AG04449 (cell line): ENCODE results near the gene BAHD1.

Experiments
- CTCF ChIA-PET: fragments of 350-600 bp; formaldehyde crosslinking; extraction: SDS; loops from one replicate; lab custom pipeline; 2021; ENCODE audit warnings: antibody characterized with exemption; lab: Yijun Ruan, JAX
- POLR2A ChIA-PET: fragments of 400-600, 350-600 bp; formaldehyde crosslinking; extraction: SDS; loops from one replicate; lab custom pipeline; 2020; ENCODE audit warnings: antibody characterized with exemption, inconsistent platforms; lab: Yijun Ruan, JAX
- DNase-seq: peaks from one replicate; pipeline ENCODE4 v3.0.0-alpha.2; 2010; ENCODE audit warnings: low read depth, low spot score
- H3K4me3 ChIP-seq: 2 replicates; pipeline ENCODE4 v1.5.1; 2011; ENCODE audit warnings: low read depth, mild to moderate bottlenecking, control low read depth, low read length
- TF ChIP-seq, protein P1 (sequence below): IDR thresholded peaks from one replicate; pipeline ENCODE4 v1.5.1; 2011; ENCODE audit warnings: mild to moderate bottlenecking, moderate library complexity, low read length, control low read depth, inconsistent platforms; ENCODE audit not compliant: insufficient read depth; ENCODE audit errors: missing control alignments

Gene BAHD1

DNA sequence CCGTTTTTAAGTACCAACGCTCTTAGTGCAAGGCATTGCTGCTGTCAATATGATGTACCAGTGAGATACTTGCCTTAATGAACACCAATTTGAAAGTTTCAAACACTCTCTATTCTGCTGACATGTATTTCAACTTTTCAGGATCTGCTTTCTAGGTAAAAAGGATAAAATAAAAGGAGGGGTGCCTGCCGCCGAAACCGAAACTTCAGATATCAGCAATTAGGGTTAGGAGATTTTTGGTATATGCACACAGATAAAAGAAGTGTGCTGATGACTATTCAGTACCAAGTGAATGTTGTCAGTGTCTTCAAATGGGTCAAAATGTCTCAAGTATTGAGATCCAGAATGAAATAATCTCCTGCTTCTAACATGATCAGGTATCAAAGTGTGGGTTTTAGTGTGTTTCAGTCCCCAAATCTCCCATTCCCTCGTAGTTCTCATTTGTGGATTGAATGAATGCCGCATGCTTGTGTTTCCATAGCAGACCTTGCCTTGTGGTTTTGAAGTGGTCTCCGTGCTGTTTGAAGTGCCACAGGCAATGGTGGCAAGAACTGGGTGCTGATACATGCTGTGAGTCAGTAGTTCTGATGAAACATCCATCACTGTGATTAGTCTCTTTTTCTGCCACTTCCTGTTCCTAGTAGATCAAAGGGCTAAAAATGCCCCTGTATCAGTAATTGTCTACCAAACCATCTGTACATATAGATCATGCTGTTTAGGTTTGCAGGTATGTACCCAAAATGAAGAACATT lies 52.5 kb downstream of the BAHD1 start:
- H3K4me3 ChIP-seq, result no peak overlapping the region
- no peak for DNase-seq
- ChIA-PET CTCF (no interaction called here), POLR2A (no interaction called here)
- TF ChIP-seq, protein P1, sequence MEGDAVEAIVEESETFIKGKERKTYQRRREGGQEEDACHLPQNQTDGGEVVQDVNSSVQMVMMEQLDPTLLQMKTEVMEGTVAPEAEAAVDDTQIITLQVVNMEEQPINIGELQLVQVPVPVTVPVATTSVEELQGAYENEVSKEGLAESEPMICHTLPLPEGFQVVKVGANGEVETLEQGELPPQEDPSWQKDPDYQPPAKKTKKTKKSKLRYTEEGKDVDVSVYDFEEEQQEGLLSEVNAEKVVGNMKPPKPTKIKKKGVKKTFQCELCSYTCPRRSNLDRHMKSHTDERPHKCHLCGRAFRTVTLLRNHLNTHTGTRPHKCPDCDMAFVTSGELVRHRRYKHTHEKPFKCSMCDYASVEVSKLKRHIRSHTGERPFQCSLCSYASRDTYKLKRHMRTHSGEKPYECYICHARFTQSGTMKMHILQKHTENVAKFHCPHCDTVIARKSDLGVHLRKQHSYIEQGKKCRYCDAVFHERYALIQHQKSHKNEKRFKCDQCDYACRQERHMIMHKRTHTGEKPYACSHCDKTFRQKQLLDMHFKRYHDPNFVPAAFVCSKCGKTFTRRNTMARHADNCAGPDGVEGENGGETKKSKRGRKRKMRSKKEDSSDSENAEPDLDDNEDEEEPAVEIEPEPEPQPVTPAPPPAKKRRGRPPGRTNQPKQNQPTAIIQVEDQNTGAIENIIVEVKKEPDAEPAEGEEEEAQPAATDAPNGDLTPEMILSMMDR, result no peak

DNA sequence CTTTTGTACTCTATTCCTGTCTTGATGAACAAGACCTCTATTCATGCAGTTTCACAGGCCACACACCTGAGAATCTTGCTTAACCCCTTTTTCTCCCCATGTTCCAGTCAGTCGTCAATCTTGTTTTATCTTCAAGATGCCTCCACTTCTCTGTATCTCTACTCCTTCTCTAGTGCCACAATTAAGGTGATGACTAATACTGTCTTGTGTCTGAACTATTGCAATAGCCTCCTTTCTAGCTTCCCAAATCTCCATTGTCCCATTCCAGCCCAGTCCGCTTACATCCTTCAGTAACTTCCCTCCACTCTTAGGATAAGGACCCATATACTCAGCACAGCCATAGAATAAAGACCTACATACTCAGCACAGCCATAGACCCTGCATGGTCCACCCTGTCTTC lies 54.8 kb downstream of the BAHD1 start:
- ChIA-PET CTCF (interaction anchor here (0.9 to 3.1 kb wide), 2 partner anchors 11 kb away, joined by 3 to 14 read pairs; no protein-coding TSS in a partner anchor), POLR2A (no interaction called here)
- H3K4me3 ChIP-seq, result no peak overlapping the region
- TF ChIP-seq, protein P1, result no peak
- no peak for DNase-seq

DNA sequence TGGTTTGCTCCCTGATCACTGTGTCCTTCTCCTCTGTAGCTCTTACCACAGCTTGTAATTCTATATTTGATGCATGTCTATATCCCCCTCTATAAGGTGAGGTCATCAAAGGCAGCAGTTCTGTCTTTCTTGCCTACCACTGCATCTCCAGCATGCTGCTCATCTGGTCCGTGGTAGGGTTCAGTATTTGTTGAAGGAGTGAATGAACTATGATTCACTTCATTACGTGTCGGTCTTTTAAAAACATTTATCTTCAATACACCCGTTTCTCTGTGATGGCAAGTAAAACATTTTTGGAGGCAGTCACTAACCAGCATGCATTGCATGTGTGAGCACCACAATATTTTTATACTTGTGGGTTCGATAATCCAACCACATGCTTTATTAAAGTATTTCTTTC lies 57.7 kb downstream of the BAHD1 start:
- CTCF ChIA-PET, result interaction anchor here (1.1 to 3.1 kb wide), 2 partner anchors 8 to 20 kb away, joined by 3 to 14 read pairs; no protein-coding TSS in a partner anchor
- no peak overlapping the region for H3K4me3 ChIP-seq
- TF ChIP-seq, protein P1, result no peak
- peak; percentile 29 for DNase-seq
- POLR2A ChIA-PET, result no interaction called here

DNA sequence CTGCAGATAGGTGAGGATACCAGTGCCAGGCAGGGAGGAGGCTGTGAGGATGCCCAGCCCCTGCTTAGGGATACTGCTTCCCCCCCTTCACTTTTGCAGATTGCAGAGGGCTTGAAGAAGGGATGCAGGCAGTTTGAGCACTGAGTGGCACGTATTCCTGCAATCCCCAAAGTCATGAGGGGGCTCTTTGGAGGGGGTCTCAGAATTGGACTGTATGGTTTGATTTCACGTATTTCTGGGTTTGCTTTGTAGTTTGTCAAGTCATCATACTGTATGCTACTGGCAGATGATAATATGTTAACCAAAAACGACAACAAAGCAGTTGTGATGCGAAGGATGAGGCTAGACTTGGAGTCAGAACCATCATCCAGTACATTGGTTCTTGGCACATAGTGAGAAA lies 58.1 kb downstream of the BAHD1 start:
- ChIA-PET POLR2A (no interaction called here), CTCF (interaction anchor here (0.6 to 3.1 kb wide), 3 partner anchors 8 to 55 kb away, joined by 3 to 14 read pairs (median 3); no protein-coding TSS in a partner anchor)
- no peak overlapping the region for H3K4me3 ChIP-seq
- TF ChIP-seq, protein P1, result no peak
- no peak for DNase-seq

DNA sequence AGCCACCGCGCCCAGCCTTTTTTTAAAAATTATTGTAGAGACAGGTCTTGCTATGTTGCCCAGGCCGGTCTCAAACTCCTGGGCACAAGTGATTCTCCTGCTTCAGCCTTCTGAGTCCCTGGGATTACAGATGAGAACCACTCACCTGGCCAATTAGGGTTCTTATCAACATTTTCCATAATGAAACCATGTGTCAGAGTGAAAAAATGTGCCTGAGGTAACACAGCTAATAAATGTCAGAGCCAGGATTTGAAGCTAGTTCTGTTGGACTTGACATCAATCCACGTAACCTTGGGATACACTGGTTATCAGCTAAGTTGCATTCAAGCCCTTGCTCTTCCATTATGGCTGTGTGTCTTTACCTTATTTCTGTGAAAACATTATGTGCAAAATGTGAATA lies 59.2 kb downstream of the BAHD1 start:
- DNase-seq, result no peak
- CTCF ChIA-PET, result no interaction called here
- TF ChIP-seq, protein P1, result no peak
- POLR2A ChIA-PET, result no interaction called here
- H3K4me3 ChIP-seq, result no peak overlapping the region

DNA sequence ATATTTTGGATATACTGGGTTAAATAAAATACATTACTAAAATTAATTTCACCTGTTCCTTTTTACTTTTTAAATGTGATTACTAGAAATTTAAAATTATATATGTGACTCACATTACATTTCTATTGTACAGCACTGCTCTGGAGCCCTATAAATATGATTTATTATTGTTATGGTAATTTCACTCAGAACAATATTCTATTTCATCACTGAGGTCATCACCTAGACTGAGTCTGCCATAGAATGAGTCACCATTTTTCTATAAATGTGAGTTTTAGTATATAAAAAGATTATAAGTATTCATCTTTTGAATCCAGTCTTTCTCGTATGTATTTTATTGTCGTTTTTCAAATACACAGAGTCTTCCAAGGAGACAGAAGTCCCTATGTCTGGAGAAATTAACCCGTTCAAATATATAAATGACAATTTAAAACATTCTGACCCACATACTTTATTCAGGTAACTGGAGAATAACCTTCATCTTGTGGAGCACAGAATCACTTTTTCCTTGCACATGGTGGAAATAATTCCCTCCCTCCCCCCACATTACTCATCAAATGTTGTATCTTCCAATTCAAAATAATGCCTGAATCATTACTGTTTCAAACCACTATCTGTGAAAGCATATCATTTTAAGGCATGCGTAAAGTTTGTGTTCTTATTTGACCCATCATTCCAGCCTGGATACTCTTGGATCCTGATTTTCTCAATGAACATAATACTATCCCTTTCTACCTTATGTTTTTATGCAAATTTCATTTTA lies 60.0 kb downstream of the BAHD1 start:
- ChIA-PET CTCF (interaction anchor here (1.1 kb wide), 1 partner anchor 17 kb away, joined by 7 read pairs; no protein-coding TSS in a partner anchor), POLR2A (no interaction called here)
- TF ChIP-seq, protein P1, result no peak

More for the DNA sequence above, 60.0 kb downstream of the BAHD1 start:
- H3K4me3 ChIP-seq, result no peak overlapping the region
- no peak for DNase-seq
